Stimulated activated CD8-positive, alpha-beta memory T cell treated with anti-CD3 and anti-CD28 coated beads, Interleukin-4, amount 100 ng/mL, for 48 hours (primary cell): Measurements from ENCODE around the gene MIX23.

Experiments used
- DNase-seq: peaks from one replicate; pipeline ENCODE4 v3.0.0-alpha.2; 2020

The MIX23 gene

DNA sequence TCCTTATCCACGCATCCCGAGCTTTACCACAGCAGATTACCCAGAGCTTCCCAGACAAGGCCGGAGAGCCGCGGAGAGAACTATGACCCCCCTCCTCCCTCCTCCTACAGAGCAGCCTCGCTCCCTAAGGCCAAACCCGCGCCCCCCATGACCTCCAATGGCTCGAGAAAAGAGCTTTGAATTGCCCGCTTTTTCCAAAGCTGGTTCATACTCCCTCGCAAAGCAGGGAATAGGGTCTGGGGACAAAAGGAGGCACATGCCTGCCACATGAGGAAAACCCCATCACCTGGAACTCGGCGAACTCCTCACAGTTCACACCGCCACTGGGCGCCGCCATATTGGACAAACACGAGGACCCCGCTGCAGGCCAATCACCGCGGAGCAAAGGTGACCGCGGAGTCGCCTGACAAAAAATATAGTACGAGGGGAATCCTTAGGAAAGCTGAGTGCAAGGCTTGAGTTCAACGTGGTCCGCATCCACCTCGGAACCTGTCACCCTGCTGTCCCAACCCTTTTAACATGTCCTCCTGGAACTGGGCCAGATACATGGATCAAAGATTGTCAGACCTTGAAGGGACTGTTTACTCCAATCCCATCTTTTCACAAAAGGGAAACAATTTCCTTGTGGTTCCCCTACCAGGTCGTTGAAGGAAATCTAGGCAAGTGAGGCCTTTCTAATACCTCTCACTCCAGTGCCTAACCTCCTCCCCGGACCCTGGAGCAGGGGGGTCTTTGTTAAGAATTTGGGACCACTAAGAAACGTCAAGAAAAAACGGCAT, at the start of gene MIX23:
MIX23 (minus strand) TSS at position 344 of the 779 bp plus-strand sequence; CDS start at position 337, 7 bp downstream.
- DNase-seq, result peak; percentile 90

DNA sequence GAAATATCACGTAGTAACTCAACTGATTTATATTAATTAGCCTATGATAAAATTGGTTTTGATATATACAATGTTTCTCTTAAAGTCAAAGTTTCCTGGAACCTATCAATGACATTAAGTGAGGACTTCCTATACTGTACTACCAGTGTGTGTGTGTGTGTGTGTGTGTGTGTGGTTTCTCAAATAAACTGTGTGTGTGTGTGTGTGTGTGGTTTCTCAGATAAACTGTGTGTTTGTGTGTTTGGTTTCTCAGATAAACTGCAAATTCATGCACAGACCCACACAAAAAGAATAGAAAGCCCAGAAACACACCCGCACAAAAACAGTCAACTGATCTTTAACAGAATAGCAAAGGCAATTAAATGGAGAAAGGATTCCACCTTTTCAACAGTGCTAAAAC, 47.3 kb upstream of the MIX23 start:
- no peak for DNase-seq

DNA sequence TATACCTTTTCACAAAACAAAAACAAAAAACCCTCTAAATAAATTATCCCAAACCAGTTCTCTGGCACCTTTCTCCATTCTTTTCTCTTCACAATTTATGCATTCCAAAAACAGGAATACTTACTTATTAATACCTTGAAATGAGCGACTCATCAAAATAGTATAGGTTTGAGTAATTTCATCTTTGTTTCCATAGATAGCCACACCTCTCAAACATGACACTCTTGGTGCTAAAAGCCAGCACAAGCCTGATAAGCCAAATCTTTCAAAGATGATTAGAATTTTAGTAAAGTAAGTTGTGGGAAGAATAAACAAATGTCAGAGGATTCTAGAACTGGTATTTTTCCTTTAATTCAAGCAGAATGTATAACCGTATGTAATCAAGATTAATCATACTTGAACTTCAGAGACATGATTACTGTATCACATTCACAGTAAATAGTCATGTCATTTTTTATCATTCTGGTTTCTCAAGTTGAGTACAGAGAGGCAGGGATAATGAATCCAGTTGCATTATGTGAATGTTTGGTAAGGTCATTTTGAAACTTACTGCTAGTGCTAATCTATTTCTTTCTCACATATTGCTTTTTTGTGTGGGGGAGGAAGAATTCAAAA, 44.9 kb upstream of the MIX23 start:
- DNase-seq, result no peak

GRCh38 chr3:122421836-122422235, 38.8 kb upstream of the MIX23 start:
- DNase-seq, result no peak

DNA sequence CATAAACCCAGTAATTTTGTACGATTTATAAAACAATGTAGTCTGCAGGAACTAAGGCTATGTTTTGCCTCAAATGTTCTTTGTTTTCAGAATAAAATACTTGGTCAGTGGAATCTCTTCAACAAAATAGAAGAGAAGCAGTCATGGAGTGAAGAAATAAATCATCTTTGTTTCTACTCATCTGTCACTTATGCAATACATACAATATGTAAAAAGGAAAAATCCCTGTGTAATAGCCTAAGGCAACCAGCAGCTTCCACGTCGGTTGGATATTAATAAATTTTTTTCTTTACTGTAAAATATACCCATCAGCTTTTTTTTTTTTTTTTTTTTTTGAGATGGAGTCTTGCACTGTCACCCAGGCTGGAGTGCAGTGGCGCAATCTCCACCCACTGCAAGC, 38.1 kb upstream of the MIX23 start:
- no peak for DNase-seq

DNA sequence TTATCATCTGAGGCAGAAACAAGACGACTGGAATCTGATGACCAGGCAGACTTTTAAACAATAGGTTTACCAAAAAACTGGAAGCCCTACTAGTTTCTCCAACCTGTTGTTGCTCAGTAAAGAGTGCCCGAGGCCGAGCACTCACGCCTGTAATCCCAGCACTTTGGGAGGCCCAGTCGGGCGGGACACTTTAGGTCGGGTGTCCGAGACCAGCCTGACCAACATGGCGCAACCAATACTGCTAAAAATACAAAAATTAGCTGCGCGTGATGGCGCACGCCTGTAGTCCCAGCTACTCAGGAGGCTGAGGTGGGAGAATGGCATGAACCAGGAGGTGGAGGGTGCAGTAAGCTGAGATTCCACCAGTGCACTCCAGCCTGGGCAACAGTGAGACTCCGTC, 33.9 kb upstream of the MIX23 start:
- no peak for DNase-seq

DNA sequence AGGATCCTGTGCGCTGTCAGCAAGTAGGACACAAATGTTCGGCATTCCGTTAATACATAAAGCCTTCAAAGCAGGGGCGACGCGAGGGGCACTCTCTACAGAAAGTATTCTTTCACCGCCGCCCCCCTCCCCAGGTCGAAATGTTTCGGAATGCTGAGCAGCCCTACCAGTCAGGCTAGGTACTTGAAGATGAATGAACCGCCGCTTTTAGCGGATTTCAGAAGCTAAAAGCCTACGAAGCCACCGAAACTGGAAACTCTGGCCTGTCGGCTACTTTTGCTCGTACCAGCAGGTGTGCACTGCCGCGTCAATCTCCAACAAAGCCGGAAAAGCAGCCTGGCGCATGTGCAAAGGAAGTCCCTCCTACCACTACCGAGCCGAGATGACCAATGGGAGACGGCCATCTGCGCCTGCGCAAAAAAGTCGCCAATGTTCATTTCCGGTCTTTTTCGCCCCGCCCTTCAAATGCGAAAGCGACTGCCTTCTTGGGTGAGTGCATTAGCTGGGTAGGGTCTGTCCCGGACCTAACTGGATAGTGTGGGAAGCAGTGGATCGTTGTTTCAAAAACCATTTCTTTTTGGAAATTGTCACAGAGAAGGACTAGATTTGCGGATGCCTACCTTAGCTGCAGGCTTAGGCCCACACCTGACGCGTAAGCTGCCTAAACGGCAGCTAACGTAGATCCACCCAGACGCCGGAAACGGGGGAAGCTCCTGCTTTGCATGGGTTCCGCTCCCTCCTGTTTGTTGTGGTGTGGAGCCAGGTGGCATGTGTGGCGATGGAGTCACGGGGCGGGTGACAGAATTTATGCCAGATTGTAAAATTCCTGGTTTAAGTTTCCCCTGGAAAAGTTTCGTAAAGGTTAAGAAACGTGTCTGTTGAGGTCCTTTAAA, 33.0 kb upstream of the MIX23 start, which contains the start of gene WDR5B:
WDR5B (minus strand) TSS at position 301 of the 893 bp plus-strand sequence. CDS start 534 bp downstream, outside the sequence.
- peak; percentile 99 for DNase-seq

GRCh38 chr3:122415104-122415744, 32.2 kb upstream of the MIX23 start:
- peak; percentile 58 for DNase-seq

DNA sequence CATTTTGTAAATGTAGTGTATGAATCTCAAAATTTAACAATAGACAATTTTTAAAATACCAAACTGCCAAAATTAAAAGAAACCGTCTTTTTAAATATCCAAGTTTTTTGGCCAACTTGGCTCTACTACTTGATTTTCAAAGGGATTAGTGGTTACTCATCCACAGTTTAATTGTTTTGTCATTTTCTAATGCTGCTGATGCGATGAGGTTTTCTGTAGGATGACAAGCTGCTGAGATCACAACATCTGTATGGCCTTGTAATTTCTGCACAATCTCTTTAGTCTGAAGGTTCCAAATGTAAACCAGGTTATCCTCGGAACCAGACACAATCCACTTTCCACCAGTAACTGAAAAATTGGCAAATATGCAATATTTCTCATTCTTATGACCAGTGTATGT, 31.4 kb upstream of the MIX23 start:
- no peak for DNase-seq

DNA sequence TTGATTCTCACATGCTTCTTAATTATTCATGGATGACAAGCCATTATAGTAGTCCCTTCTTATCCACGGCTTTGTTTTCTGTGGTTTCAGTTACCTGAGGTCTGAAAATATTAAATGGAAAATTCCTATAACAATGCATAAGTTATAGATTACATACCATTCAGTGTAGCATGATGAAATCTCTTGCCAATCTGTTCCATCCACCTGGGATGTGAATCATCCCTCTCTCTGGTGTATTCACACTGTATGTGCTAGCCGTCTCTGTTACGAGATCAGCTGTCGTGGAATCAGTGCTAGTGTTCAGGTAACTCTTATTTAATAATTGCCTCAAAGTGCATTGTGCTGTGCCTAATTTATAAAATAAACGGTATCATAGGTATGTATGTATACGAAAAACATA, 27.6 kb upstream of the MIX23 start:
- DNase-seq, result no peak

DNA sequence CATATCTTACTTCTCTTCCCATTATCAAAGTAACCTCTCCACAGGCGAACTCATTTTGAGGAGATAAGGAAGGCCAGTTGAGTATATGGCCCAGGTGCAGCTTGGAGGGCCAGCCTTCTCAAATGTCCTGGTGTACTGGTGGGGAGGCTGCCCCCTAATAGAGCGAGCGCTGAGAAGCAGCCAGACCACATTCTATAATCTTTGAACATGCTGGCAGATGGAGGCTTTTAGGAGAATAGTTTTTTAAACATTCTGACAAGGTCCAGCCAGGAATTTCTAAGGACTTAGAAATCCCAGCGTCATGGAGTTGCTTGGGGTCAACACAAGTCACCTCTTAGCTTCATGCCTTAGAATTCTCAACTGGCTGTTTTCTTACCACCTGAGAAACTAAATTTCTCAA, 27.1 kb upstream of the MIX23 start:
- DNase-seq, result no peak

DNA sequence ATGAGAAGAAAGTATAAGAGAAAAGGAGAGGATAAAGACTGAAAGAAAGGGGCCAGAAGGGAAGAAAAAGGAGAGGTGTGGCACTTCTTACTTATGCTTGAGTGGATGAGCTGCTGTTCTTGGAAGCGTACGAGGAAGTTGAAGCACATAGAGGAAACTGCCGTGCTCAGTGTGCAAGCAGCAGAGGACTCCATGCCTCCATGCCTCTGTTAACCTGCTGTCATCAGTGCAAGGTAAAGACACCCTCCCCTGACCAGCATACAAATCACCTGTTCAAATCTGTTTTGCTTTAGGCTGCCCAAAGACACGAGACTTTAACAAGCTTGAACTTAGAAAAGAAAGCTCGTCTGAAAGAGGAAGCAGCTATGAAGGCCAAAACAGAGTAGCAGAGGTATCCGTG, 26.4 kb upstream of the MIX23 start:
- no peak for DNase-seq

DNA sequence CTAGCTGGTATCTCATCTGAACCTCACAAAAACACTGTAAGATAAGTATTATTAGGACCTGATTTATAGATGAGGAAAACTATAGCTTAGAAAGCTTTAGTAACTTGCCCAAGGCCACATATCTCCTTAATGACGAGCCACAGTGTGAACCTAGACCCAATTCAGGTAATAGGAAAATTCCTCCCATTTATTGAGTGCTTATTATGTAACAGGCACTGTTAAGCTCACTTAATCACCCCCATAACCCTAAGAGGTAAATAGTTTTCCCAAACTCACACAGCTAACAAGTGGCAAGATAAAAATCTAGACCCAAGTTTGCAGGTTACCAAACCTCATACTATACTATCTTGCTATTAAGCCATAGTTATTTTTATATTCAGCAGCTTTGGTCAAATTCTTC, 24.9 kb upstream of the MIX23 start:
- DNase-seq, result no peak

- peak; percentile 36 for DNase-seq
These were observed 23.2 kb upstream of the MIX23 start for GRCh38 chr3:122406198-122406597.

- no peak for DNase-seq
These were observed 22.0 kb upstream of the MIX23 start for GRCh38 chr3:122405015-122405414.

DNA sequence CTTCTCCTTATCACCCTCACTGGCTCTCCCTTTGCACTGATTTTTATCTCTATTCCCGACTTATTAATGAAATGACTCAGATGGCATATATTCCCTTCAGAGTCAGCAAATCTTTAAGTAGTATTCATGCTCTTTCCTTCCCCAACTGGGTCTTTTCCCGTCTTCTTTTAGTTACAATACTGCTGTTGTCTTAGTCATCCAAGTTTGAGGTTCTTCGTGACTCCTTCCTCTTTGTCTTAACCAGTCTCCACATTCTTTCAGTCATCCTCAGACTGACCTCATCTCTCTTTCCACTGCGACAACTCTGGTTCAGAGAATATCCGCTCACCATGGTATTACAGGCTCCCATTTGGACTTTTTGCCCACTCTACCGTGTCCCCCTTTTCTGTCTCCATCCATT, 20.5 kb upstream of the MIX23 start:
- DNase-seq, result no peak

DNA sequence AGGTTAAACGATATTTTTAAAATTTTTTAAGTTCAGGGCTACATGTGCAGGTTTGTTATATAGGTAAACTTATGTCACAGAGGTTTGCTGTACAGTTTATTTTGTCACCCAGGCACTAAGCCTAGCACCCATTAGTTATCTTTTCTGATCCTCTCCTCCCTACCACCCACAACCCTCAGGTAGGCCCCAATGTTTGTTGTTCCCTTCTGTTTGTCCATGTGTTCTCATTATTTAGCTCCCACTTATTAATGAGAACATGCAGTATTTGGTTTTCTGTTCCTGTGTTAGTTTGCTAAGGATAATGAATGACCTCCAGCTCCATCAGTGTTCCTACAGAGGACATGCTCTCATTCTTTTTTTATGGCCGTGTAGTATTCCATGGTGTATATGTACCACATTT, 15.9 kb upstream of the MIX23 start:
- no peak for DNase-seq

DNA sequence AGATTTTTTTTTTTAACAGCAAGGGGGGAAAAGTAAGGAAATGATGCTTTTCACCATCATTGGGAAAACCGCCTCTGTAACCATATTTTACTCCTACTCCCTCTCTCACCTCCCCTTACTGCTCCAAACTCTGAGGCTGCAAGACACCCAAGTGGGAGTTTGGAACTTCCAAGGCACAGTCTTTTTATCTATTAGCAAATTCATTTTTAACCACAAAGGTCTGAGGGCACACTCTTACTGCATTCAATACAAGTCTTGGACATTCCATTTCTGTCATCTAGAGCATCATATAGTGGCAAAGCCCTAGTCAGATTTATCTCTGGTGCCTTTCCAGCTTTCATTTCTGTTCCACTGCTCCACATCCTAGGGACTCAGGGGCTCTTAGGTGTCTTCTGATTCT, 14.2 kb upstream of the MIX23 start:
- DNase-seq, result no peak

- DNase-seq, result no peak
These were observed 13.5 kb upstream of the MIX23 start for GRCh38 chr3:122396511-122396910.

DNA sequence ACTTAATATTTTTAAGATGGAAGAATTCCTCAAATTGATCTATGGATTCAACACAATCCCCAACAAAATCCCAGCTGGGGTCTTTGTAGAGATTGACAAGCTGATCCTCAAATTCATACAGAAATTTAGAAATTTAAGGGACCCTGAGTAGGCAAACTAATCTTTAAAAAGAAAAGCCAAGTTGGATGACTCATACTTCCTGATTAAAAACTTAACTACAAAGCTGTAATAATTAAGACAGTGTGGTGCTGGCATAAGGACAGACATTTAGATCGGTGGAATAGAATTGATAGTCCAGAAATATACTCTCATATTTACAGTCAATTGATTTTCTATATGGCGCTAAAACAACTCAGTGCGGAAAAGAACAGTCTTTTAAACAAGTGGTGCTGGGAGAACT, 12.6 kb upstream of the MIX23 start:
- no peak for DNase-seq

GRCh38 chr3:122394173-122394572, 11.1 kb upstream of the MIX23 start:
- DNase-seq, result no peak

- no peak for DNase-seq
These were observed 10.1 kb upstream of the MIX23 start for GRCh38 chr3:122392868-122393844.
